GM19372 (cell line): Measurements from ENCODE around the gene EIF3M.
"Not testable (repeated sequence)": the region's sequence is repeated elsewhere in the genome, so short reads cannot be mapped to it uniquely, and the experiment has no call there.

Source experiments
- ATAC-seq: cut with Tn5 transposase; IDR thresholded peaks from one replicate; pipeline ENCODE4 v1.9.1; 2021; ENCODE audit warnings: mild to moderate bottlenecking, low read depth, moderate library complexity; ENCODE audit not compliant: unreplicated experiment

The EIF3M gene

DNA sequence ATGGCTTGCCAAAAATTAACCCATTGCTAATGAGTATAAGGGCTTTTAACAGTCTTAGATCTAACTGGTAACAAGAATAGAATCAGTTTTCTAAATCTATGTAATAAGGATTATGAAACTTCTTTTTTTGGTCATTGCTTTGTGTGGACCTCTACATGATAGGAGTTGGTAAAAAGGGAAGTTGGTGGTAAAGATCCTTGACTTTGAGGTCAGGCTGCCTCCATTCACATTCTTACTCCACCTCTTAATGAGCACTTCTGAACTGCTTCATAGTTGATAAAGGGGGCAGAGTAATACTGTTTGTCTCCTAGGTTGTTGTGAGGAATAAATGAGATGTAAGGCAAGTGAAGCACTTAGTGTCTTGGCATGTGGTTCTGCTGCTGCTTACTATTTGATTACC, 10.6 kb downstream of the EIF3M start:
- no peak for ATAC-seq

DNA sequence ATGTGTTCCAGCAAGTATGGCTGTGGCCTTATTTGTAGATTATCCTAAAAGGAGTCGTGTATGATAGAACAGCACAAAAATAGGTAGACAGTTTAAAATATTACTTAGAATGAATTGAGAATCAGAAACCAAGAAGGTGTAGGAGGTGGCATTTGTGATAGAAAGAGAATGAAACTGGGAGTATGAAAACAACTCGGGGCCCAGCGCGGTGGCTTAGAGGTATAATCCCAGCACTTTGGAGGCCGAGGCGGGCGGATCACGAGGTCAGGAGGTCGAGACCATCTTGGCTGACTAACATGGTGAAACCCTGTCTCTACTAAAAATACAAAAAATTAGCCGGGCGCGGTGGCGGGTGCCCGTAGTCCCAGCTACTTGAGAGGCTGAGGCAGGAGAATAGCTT, 12.5 kb downstream of the EIF3M start:
- not testable (repeated sequence) for ATAC-seq

DNA sequence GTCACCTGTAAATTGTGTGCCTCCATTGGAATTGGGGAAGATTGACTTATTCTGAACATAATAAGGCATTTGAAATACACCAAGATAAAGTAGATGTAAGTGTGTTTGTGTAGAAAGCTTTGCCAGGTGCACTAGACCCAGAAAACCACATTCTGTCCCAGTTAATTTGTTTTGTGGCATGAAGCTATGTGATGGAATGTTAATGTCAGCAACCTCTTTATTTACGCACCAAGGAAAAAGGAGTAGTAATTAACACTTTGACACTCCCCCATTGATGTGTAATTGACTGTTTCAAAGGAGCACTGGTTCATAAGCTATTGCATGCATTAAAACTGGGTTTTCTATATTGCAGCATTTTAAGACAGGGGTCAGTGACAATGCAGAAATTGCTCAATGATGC, 14.3 kb downstream of the EIF3M start:
- no peak for ATAC-seq

DNA sequence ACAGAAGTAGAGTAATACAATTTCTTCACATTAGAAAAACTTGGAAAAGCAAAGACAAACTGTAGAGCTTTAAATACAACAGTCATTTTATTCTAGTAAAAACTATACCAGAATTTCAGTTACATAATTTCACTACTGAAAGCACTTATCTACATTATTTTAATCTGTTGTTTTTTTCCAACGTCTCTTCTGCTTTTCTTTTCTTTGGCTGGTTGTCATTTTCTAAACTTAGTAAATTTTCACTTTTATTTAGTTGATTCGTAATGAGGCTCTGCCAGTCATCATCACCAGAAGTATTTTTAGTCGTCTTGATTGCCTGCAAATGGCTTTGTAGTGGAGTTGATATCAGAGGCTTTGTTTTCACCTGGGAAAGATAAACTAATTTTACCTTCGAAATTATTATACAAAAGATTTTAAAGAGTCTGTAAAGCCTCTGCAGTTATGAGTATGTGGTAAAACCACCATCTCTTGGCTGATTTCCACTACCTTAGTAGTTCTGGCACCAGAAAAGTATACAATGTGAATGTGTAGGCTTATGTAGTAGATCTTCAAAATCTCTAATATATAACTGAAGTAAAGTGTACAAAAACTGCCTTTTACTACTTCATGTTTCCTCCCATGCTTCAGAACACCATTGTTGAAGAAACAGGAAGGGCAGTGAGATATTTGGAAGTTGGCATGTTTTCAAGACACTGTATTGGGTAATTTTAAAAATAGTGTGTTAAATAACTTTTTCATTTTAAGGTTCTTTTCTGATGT, 19.2 kb downstream of the EIF3M start:
- ATAC-seq = no peak

DNA sequence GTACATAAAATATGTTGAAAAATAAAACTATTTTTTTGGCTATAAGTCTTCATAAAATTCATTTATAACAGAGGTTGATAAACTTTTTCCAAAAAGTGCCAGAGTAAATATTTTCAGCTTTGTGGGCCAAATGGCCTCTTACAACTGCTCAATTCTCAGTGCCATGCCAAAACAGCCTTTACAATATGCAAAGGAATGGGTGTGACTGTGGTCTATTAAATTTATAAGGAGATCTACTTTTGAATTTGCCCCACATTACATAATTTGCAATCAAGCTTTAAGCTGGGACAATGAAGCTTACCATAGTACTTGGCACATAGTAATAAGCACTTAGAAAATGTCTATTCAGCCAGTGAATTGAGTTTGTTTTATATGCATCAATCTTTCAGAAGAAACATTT, 22.6 kb downstream of the EIF3M start:
- no peak for ATAC-seq

DNA sequence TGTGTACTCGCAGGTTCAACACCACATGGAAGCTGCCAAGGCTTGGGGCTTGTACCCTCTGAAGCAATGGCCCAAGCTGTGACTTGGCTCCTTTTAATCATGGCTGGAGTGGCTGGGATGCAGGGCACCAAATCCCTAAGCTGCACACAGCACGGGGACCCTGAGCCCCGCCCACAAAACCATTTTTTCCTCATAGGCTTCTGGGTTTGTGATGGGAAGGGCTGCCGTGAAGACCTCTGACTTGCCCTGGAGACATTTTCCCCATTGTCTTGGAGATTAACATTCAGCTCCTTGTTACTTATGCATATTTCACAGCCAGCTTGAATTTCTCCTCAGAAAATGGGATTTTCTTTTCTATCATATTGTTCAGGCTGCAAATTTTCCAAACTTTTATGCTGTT, 25.2 kb downstream of the EIF3M start:
- not testable (repeated sequence) for ATAC-seq

DNA sequence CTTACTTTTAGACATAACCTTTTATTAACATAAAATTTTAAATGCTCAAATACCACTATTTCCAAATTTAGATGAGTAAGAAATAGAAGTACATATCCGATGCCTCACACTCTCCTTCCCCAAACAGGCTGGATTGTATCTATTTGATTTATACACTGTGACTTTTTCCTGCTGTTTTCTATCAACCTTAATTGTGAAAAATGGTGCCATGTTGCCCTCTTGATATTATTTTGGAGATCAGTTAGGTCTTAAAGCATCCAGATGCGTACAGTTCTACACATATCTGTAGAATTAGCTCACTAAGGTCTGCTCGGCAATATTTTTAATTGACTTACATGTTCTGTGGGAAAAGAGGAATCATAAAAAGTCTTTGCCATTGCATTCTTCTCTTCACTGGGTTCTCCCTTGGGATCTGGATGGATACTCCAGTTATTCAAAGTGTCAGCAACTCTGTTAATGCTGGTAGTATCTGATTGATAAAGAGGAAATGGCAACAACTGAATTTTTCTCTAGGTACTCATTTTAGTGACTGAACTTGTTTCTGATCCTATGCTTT, 27.2 kb downstream of the EIF3M start:
- ATAC-seq = no peak

DNA sequence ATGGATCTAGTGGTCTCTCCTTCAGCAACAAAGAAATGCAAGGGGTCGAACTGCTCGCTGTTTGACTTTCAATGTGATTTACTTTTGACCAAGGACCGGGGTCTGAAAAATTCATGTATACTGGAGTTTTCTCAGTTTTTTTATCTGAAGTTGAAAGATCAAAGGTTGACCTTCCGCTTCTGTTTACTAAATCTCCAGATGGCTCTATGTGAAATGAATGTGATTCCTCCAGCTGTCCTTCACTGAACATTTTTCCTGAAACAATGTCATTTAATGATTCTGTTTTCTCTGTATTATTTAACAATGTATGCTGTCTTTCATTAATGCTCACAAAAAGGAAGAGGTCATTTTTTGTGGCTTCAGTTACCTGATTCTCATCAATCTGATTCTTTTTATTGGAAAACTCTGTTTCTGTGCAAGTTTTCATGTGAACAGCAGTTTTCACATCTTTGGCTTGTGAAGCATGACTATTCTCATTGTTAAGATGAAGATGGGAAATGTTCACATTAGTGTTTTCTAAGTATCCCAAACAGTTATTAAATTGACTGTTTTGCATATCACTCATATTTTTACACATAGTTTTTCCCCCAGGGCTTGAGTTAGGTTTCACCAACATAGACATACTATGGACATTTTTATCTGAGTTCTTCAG, 30.0 kb downstream of the EIF3M start:
- no peak for ATAC-seq

DNA sequence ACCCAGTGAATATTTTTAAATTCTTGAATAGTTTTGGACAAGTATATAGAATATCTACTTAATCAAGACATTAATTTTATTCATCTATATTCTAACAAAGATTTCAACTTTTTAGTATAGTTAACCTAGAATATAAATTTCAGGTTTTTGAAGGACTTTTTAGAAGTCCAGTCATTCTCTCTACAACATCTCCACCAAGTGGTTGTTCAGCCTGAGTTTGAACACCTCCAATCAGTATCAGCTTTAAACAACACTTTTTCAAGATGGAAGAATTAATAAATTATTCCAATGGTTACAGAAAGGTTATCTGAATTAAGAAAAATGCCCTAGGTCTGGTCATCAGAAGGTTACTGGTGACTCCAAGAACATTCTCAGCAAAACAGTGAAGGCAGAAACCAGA, 31.8 kb downstream of the EIF3M start:
- no peak for ATAC-seq

DNA sequence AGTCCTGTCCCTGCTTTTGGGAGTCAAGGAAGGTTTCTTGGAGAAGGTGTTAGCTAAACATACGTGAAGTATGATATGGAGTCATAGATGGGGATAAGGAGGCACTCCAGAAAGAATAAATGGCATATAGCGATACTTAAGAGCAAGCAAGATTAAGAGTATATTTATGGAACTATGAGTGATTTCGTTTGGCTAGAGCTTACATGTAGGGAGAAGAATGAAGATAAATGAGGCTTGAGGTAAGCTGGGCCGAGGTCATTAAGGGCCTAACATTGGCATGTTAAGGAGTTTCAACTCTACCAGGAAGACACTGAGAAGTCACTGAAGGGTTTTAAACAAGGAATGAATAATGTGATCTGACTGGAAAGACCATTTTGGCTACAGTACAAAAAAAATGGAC, 33.3 kb downstream of the EIF3M start:
- no peak for ATAC-seq

DNA sequence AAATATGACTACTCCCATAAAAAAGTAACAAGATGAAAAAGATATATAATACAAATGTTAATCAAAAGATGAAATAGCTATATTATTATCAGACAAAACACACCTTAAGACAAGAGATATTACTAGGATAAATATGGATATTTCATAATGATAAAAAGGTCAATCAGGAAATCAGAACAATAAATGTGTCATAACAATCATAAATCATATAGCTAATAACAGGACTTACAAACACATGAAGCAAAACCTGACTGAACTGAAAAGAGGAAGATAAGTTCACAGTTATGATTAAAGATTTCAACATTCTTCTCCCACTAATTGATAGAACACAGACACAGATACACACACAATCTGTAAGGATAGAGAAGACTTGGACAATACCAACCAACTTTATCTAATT, 47.2 kb downstream of the EIF3M start:
- ATAC-seq = no peak

DNA sequence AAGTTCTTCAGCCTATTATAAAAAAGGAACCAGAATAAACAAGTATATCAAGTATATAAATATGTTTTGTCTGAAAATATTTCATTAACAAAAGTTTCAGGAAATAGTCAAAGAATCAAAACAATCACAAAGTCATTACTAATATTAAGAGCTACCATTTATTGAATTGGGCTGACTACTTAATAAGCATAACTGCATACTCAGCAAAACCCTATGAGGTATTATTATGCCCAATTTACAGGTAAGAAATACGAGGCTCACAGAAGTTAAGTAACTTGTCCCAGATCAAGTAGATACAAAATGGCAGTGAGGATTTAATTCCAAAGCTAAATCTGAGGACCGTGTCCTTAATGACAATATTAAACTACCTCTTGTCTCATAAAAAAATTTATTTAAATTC, 52.2 kb downstream of the EIF3M start:
- no peak for ATAC-seq

DNA sequence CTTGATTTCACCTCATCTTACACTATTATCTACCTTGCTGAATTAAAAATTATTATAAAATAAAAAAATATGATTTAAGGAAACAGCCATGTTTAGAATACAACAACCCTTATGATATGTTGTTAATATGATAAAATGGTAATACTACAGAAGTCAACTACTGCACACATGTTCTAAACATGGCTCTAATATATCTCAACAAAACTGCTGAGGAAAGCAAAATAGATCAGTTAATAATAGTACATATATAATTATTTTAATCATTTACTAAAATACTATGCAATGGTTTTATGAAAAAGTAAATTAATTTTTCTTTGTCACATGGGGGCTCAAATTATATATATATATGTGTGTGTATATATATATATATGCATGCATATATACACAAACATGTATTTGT, 57.7 kb downstream of the EIF3M start:
- no peak for ATAC-seq

DNA sequence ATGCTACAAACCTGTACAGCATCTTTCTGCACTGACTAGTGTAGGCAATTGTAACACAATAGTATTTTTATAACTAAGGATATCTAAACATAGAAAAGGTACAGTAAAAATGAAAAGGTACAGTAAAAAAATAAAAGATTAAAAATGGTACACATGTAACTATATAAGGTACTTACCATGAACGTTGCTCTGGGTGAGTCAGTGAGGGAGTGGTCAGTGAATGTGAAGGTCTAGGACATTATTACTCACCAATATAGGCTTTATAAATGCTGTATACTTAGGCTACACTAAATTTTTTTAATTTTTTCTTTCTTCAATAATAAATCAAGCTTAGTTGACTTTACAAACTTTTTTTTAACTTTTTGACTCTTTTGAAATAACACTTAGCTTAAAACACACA, 59.9 kb downstream of the EIF3M start:
- no peak for ATAC-seq
